PC-9 (cell line): ENCODE measurements around the gene LRRK1.

Experiments
- EZH2 ChIP-seq: fragments of 200-600 bp; sonication (generic); IDR thresholded peaks from 2 replicates; pipeline ENCODE4 v1.8.0; 2017; ENCODE audit warnings: antibody characterized with exemption, low read depth
- TF ChIP-seq, protein P1 (sequence below): fragments of 200-600 bp; sonication (generic); conservative IDR thresholded peaks from 2 replicates; pipeline ENCODE4 v1.6.1; 2017; ENCODE audit warnings: mixed run types, antibody characterized with exemption, mild to moderate bottlenecking, moderate library complexity

DNA sequence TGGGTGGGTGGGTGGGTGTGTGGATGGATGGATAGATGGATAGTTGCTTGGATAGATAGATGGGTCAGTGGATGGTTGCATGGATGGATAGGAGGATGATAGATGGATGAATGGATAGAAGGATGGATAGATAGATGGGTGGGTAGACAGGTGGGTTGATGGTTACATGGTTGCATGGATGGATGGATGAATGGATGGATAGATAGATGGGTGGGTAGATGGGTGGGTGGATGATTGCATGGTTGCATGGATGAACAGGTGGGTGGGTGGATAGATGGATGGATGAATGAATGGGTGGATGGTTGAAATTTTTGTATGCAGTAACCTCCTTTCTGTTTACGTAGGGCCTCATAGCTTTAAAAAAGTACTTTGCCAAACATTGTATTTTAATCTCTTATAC is 79.5 kb downstream of the LRRK1 start:
- TF ChIP-seq, protein P1, sequence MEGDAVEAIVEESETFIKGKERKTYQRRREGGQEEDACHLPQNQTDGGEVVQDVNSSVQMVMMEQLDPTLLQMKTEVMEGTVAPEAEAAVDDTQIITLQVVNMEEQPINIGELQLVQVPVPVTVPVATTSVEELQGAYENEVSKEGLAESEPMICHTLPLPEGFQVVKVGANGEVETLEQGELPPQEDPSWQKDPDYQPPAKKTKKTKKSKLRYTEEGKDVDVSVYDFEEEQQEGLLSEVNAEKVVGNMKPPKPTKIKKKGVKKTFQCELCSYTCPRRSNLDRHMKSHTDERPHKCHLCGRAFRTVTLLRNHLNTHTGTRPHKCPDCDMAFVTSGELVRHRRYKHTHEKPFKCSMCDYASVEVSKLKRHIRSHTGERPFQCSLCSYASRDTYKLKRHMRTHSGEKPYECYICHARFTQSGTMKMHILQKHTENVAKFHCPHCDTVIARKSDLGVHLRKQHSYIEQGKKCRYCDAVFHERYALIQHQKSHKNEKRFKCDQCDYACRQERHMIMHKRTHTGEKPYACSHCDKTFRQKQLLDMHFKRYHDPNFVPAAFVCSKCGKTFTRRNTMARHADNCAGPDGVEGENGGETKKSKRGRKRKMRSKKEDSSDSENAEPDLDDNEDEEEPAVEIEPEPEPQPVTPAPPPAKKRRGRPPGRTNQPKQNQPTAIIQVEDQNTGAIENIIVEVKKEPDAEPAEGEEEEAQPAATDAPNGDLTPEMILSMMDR = no peak
- TF ChIP-seq EZH2 = no peak
